Melanocyte of skin (primary cell): ENCODE results near the gene HINT1. TPM values are rescaled to one million over a fixed set of nuclear protein-coding genes. Genes with fewer than 3 reads are reported as not detected.

ENCODE experiments used
- total RNA-seq, 2 donors: library from RNA; depleted of rRNA; stranded (reverse); fragments of >200 nt; gene quantifications; 2 replicates each; pipeline ENCODE4 v1.2.3, GENCODE V29; 2012

The HINT1 gene
- 100 to 1,000 TPM; 159 to 223 TPM for total RNA-seq

DNA sequence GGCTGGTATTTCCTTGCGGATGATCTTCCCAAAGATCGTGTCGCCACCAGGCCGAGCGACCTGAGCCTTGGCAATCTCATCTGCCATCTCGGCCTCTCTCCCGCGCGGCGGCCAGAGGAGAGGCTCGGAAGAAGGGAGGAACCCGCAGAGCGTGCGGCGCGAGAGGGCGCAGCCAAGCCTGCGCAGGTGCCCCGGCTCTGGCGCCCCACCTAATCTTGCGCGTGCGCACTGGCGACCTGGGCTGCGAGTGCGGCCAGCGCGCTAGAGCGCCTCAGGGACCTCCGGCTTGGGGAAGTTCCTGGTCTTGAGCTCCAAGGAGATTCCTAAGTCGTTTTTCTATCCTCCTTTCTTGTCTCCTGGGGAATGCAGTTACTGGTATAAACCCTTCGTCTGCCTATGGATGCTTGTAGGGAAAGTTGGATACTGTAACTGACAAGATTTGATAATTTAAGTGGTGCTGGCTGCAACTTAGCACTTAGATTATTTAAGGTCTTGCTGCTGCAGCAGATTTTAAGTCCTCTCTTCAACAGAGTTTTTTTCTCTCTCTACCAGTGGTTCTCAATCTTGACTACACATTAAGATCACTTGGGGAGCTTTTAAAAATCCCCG is at the start of gene HINT1:
Gene HINT1 (minus strand): TSS at position 138 of the 609 bp plus-strand sequence. CDS start 51 bp downstream, at position 87.

DNA sequence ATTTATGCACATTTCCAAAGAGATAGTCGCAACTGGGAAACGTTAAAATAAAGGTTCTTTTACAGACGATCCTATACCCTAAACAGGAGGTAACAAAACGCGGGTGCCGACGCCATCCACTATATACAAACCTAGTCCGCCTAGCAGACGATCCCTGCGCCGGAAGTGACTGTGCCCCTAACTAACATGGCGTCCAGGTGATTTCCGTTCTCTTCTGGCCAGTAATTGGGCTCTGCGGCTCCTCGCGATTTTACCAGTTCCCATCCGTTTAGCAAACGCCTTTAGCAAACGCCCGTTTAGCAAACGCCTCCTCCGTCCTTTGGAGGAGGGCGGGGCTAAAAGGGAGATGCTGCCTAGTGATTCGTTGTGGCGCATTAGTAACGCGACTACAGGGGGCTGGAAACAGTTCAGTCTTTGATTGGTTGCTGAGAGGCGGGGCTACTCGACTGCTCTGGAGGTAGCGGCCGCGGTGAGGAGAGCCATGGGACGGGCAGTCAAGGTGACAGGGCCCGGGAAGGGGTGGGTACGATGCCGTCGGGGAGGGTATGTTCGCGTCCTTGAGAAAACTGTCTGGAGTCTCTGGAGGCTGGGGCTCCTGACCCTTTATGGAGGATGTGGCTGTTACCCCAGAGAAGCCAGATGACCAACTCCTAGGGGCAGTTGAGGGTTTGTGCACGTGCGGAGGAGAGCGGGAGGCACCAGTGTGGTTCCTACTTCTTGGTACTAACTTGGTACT is 5.7 kb upstream of the HINT1 start, which contains the start of gene LYRM7:
Gene LYRM7 (plus strand): TSS at position 405 of the 736 bp plus-strand sequence. CDS start 77 bp downstream, at position 482.

Other genes starting within 250 kb of the HINT1 start
- 1 to 10 TPM; 4.3 to 5.5 TPM for gene LYRM7, start 5.7 kb upstream of the HINT1 start, total RNA-seq
- 10 to 100 TPM; 26.8 to 33.3 TPM for gene CDC42SE2, start 98.8 kb upstream of the HINT1 start, total RNA-seq